ENCODE data around the gene DYRK1A. TPM values are rescaled to one million over a fixed set of nuclear protein-coding genes. Genes with fewer than 3 reads are reported as not detected.

Gene DYRK1A
- total and polyA plus RNA-seq, 10 of the 15 experiments (the other 5 are each of a cell fraction or from before 2014, with no cell fraction given) = 2.4 to 68.6 (median 30.7) TPM

- no TSS peak for BruUV-seq (replicated peaks)
- no peak for DNase-seq (ENCODE audit: low read depth, low spot score)
- 62% methylated on average over 2 of the region's 2 CpGs for WGBS (ENCODE audit: insufficient coverage, insufficient replicate concordance, low lambda C conversion rate, missing lambda C conversion rate)
- Histone ChIP-seq H3K4me3 (no peak overlapping the region), H3K79me2 (ENCODE audit: control insufficient read depth, insufficient read depth, low read length) (no peaks in the 10 kb centered on the region), H3K4me2 (ENCODE audit: control insufficient read depth, insufficient read depth) (no peak overlapping the region), H3K36me3 (ENCODE audit: control insufficient read depth in 2 of 2, insufficient read depth in 2 of 2, low read length in 1 of 2) (no peaks in the 10 kb centered on the region), H3K27ac (ENCODE audit: control insufficient read depth, insufficient read depth) (no peak overlapping the region), H2AFZ (ENCODE audit: control insufficient read depth, low read depth, low read length) (no peak overlapping the region), H4K20me1 (ENCODE audit: control insufficient read depth, insufficient read depth) (no peaks in the 10 kb centered on the region), H3K4me1 (ENCODE audit: control insufficient read depth, insufficient read depth, low read length) (no peaks in the 10 kb centered on the region), H3K9ac (ENCODE audit: control insufficient read depth, insufficient read depth, low read length) (no peak overlapping the region), H3K27me3 (replicated peaks in 1 of 2; ENCODE audit: control insufficient read depth in 2 of 2, insufficient read depth in 2 of 2, low read length in 1 of 2) (no peaks in the 10 kb centered on the region), H3K9me3 (replicated peaks; ENCODE audit: control insufficient read depth, insufficient read depth, low read length) (no peaks in the 10 kb centered on the region; the same call in 2 of the 3 replicates)
- in situ Hi-C loops (cut with MboI) = no loop called here
- intact Hi-C loops (cut with micrococcal nuclease; ENCODE audit: unreplicated experiment) = no loop called here
- no peak for TF ChIP-seq ATF3 (IDR thresholded peaks at IDR 0.05; ENCODE audit: borderline replicate concordance, extremely low read depth, low read depth, low read length)
- no peak for TF ChIP-seq ASH2L (IDR thresholded peaks at IDR 0.05; ENCODE audit: borderline replicate concordance, low read depth)
- TF ChIP-seq TCF7 (IDR thresholded peaks at IDR 0.05; ENCODE audit: borderline replicate concordance) = no peak
- TF ChIP-seq ELK1 (IDR thresholded peaks at IDR 0.05; ENCODE audit: low read depth, low read length) = no peak
- no peak for TF ChIP-seq MEF2B (IDR thresholded peaks at IDR 0.05; ENCODE audit: partially characterized antibody, poor library complexity, severe bottlenecking)
- POLR2A ChIA-PET = interaction anchor here (0.7 kb wide), 1 partner anchor 25 kb away, joined by 3 read pairs; no protein-coding TSS in a partner anchor
- SMC1A ChIA-PET (ENCODE audit: uncharacterized antibody, unreplicated experiment) = interaction anchor here (0.5 to 1.0 kb wide), 2 partner anchors 17 to 1206 kb away, joined by 3 read pairs; no protein-coding TSS in a partner anchor
- RAD21 ChIA-PET (ENCODE audit: unreplicated experiment) = no interaction called here
- no peak for ATAC-seq
- CTCF ChIA-PET = no interaction called here
- no peak for FAIRE-seq
These were observed 47.0 kb upstream of the DYRK1A start for GRCh38 chr21:37319551-37319950.

GRCh38 chr21:37322084-37322483 lies 44.5 kb upstream of the DYRK1A start:
- ATAC-seq (no peak), FAIRE-seq (no peak), DNase-seq (ENCODE audit: low read depth, low spot score) (no peak)
- H3K9ac ChIP-seq (ENCODE audit: control insufficient read depth, insufficient read depth, low read length) = no peak overlapping the region
- BruUV-seq (replicated peaks) = no TSS peak
- no peak overlapping the region for H3K4me3 ChIP-seq
- TF ChIP-seq HDAC2 (IDR thresholded peaks at IDR 0.05) (no peak), STAT3 (IDR thresholded peaks at IDR 0.05; ENCODE audit: low read depth, low read length) (no peak)
- POLR2A ChIA-PET = no interaction called here
- SMC1A ChIA-PET (ENCODE audit: uncharacterized antibody, unreplicated experiment) = no interaction called here
- RAD21 ChIA-PET (ENCODE audit: unreplicated experiment) = no interaction called here
- no peak overlapping the region for H3K27ac ChIP-seq (ENCODE audit: control insufficient read depth, insufficient read depth)
- no peaks in the 10 kb centered on the region for H3K27me3 ChIP-seq (replicated peaks in 1 of 2; ENCODE audit: control insufficient read depth in 2 of 2, insufficient read depth in 2 of 2, low read length in 1 of 2)
- intact Hi-C loops (cut with micrococcal nuclease; ENCODE audit: unreplicated experiment) = no loop called here
- CTCF ChIA-PET = no interaction called here
- no peak overlapping the region for H2AFZ ChIP-seq (ENCODE audit: control insufficient read depth, low read depth, low read length)
- H3K9me3 ChIP-seq (replicated peaks; ENCODE audit: control insufficient read depth, insufficient read depth, low read length) = no peaks in the 10 kb centered on the region; the same call in 2 of the 3 replicates
- H3K4me1 ChIP-seq (ENCODE audit: control insufficient read depth, insufficient read depth, low read length) = no peaks in the 10 kb centered on the region
- no peaks in the 10 kb centered on the region for H3K36me3 ChIP-seq (ENCODE audit: control insufficient read depth in 2 of 2, insufficient read depth in 2 of 2, low read length in 1 of 2)
- 53% methylated on average over 5 of the region's 5 CpGs for WGBS (ENCODE audit: insufficient coverage, insufficient replicate concordance, low lambda C conversion rate, missing lambda C conversion rate)
- H4K20me1 ChIP-seq (ENCODE audit: control insufficient read depth, insufficient read depth) = no peaks in the 10 kb centered on the region
- H3K4me2 ChIP-seq (ENCODE audit: control insufficient read depth, insufficient read depth) = no peak overlapping the region
- in situ Hi-C loops (cut with MboI) = no loop called here
- no peaks in the 10 kb centered on the region for H3K79me2 ChIP-seq (ENCODE audit: control insufficient read depth, insufficient read depth, low read length)

Data from GM12878 (cell line).